H9 (cell line): ENCODE data around the gene ORAI3. TPM values are rescaled to one million over a fixed set of nuclear protein-coding genes. Genes with fewer than 3 reads are reported as not detected.
A peak's percentile ranks its signal among the peaks of the same experiment; 100 is the strongest.

Experiments
- DNase-seq: peaks from one replicate; pipeline ENCODE4 v3.0.0-alpha.2; 2017
- H2AFZ ChIP-seq: one replicate; pipeline ENCODE4 v1.6.1; 2013; ENCODE audit warnings: mild to moderate bottlenecking, low read length, control low read depth, moderate library complexity
- H2AK5ac ChIP-seq: 2 replicates; pipeline ENCODE4 v1.6.1; 2013; ENCODE audit warnings: low read length, control low read depth, mixed read lengths; ENCODE audit not compliant: insufficient read length
- H2BK120ac ChIP-seq: one replicate; pipeline ENCODE4 v1.6.1; 2013; ENCODE audit warnings: low read depth, mild to moderate bottlenecking, low read length, control low read depth, inconsistent platforms; ENCODE audit not compliant: poor library complexity, severe bottlenecking
- H2BK12ac ChIP-seq: 2 replicates; pipeline ENCODE4 v1.6.1; 2013; ENCODE audit warnings: low read length, control low read depth, mixed read lengths, low read depth; ENCODE audit not compliant: insufficient read length
- H2BK15ac ChIP-seq: 2 replicates; pipeline ENCODE4 v1.6.1; 2013; ENCODE audit warnings: low read depth, low read length, control low read depth
- H2BK20ac ChIP-seq: one replicate; pipeline ENCODE4 v1.6.1; 2013; ENCODE audit warnings: low read depth, mild to moderate bottlenecking, low read length, control low read depth, inconsistent platforms; ENCODE audit not compliant: poor library complexity, severe bottlenecking
- H2BK5ac ChIP-seq: 2 replicates; pipeline ENCODE4 v1.6.1; 2013; ENCODE audit warnings: low read length, control low read depth, mixed read lengths; ENCODE audit not compliant: insufficient read length
- H3K14ac ChIP-seq: 2 replicates; pipeline ENCODE4 v1.6.1; 2013; ENCODE audit warnings: low read length, control low read depth; ENCODE audit not compliant: insufficient read depth
- H3K18ac ChIP-seq: 2 replicates; pipeline ENCODE4 v1.6.1; 2013; ENCODE audit warnings: low read depth, mild to moderate bottlenecking, mixed read lengths, low read length, control low read depth; ENCODE audit not compliant: insufficient read length
- H3K23ac ChIP-seq: 2 replicates; pipeline ENCODE4 v1.6.1; 2013; ENCODE audit warnings: low read length, control low read depth, mixed read lengths, low read depth; ENCODE audit not compliant: insufficient read length
- H3K23me2 ChIP-seq: 2 replicates; pipeline ENCODE4 v1.6.1; 2013; ENCODE audit warnings: low read depth, mild to moderate bottlenecking, mixed read lengths, low read length, control low read depth; ENCODE audit not compliant: insufficient read length, poor library complexity, severe bottlenecking
- H3K27ac ChIP-seq: 2 replicates; pipeline ENCODE4 v1.5.1; 2013; ENCODE audit warnings: low read length, control low read depth, mixed read lengths, low read depth; ENCODE audit not compliant: insufficient read length
- H3K27me3 ChIP-seq: 2 replicates; pipeline ENCODE4 v1.6.1; 2013; ENCODE audit warnings: low read length, control low read depth, inconsistent platforms; ENCODE audit not compliant: insufficient read depth
- H3K4ac ChIP-seq: 2 replicates; pipeline ENCODE4 v1.6.1; 2013; ENCODE audit warnings: low read depth, mild to moderate bottlenecking, control low read depth, inconsistent platforms, low read length, moderate library complexity
- H3K4me1 ChIP-seq: 2 replicates; pipeline ENCODE4 v1.6.1; 2013; ENCODE audit warnings: low read length, control low read depth, inconsistent platforms; ENCODE audit not compliant: insufficient read depth
- H3K4me2 ChIP-seq: 2 replicates; pipeline ENCODE4 v1.6.1; 2013; ENCODE audit warnings: low read length, control low read depth, mixed read lengths; ENCODE audit not compliant: insufficient read length, insufficient read depth
- H3K56ac ChIP-seq: 2 replicates; pipeline ENCODE4 v1.6.1; 2013; ENCODE audit warnings: low read depth, mild to moderate bottlenecking, mixed read lengths, low read length, control low read depth; ENCODE audit not compliant: insufficient read length
- H3K79me1 ChIP-seq: 2 replicates; pipeline ENCODE4 v1.6.1; 2013; ENCODE audit warnings: low read depth, mild to moderate bottlenecking, moderate library complexity, low read length, control low read depth, inconsistent platforms; ENCODE audit not compliant: insufficient read depth, poor library complexity, severe bottlenecking
- H3K79me2 ChIP-seq: 2 replicates; pipeline ENCODE4 v1.6.1; 2013; ENCODE audit warnings: low read length, control low read depth, inconsistent platforms; ENCODE audit not compliant: insufficient read depth
- H3K9ac ChIP-seq: 2 replicates; pipeline ENCODE4 v1.6.1; 2013; ENCODE audit warnings: low read length, control low read depth, mixed read lengths; ENCODE audit not compliant: insufficient read length; ENCODE audit errors: extremely low read depth
- H3K9me3 ChIP-seq: one replicate; pipeline ENCODE4 v1.6.1; 2013; ENCODE audit warnings: low read depth, low read length, inconsistent platforms; ENCODE audit not compliant: control insufficient read depth
- H3T11ph ChIP-seq: one replicate; pipeline ENCODE4 v1.6.1; 2013; ENCODE audit warnings: mild to moderate bottlenecking, low read length, control low read depth, inconsistent platforms
- H4K20me1 ChIP-seq: one replicate; pipeline ENCODE4 v1.6.1; 2013; ENCODE audit not compliant: control insufficient read depth, insufficient read length, insufficient read depth
- H4K5ac ChIP-seq: 2 replicates; pipeline ENCODE4 v1.6.1; 2013; ENCODE audit warnings: low read depth, mild to moderate bottlenecking, mixed read lengths, low read length, control low read depth; ENCODE audit not compliant: insufficient read length
- H4K8ac ChIP-seq: replicated peaks from 2 replicates; pipeline ENCODE4 v1.6.1; 2013; ENCODE audit warnings: low read length, control low read depth, mixed read lengths, low read depth; ENCODE audit not compliant: insufficient read length
- H4K91ac ChIP-seq: 2 replicates; pipeline ENCODE4 v1.6.1; 2013; ENCODE audit warnings: low read depth, mild to moderate bottlenecking, moderate library complexity, mixed read lengths, low read length, control low read depth; ENCODE audit not compliant: insufficient read length
- H3K27ac Mint-ChIP-seq, 3 experiments: 2 replicates in 2 of 3; 3 replicates in 1 of 3; pipeline ENCODE4 v1.8.0; 2020 to 2021; ENCODE audit warnings: mixed read lengths in 3 of 3, mild to moderate bottlenecking in 1 of 3, moderate library complexity in 1 of 3
- H3K27me3 Mint-ChIP-seq: 2 replicates; pipeline ENCODE4 v1.8.0; 2021; ENCODE audit warnings: low read depth, mild to moderate bottlenecking, moderate library complexity, mixed read lengths
- H3K36me3 Mint-ChIP-seq, 3 experiments: 2 replicates in 2 of 3; 3 replicates in 1 of 3; pipeline ENCODE4 v1.8.0; 2020 to 2021; ENCODE audit warnings: low read depth in 3 of 3, mixed read lengths in 3 of 3; ENCODE audit not compliant: insufficient read depth in 1 of 3
- H3K4me1 Mint-ChIP-seq, 2 experiments: 2 replicates each; pipeline ENCODE4 v1.8.0; 2020; ENCODE audit warnings: mixed read lengths in 2 of 2
- H3K4me3 Mint-ChIP-seq, 2 experiments: 2 replicates in 1 of 2; 3 replicates in 1 of 2; pipeline ENCODE4 v1.8.0; 2020 to 2021; ENCODE audit warnings: mild to moderate bottlenecking in 2 of 2, mixed read lengths in 2 of 2, moderate library complexity in 1 of 2
- H3K9me3 Mint-ChIP-seq, 2 experiments: 2 replicates in 1 of 2; 3 replicates in 1 of 2; pipeline ENCODE4 v1.8.0; 2020; ENCODE audit warnings: mild to moderate bottlenecking in 2 of 2, mixed read lengths in 2 of 2, moderate library complexity in 1 of 2
- CTCF ChIP-seq: fragments of 200-600 bp; sonication (generic); conservative IDR thresholded peaks from 3 replicates; pipeline ENCODE4 v1.8.0; 2021; ENCODE audit warnings: antibody characterized with exemption, mild to moderate bottlenecking
- WGBS: extraction: QIAGEN DNeasy Blood & Tissue Kit; methylation state at CpG from one replicate; pipeline ENCODE4 v1.1.7; 2013; ENCODE audit warnings: missing lambda C conversion rate, low lambda C conversion rate, mixed read lengths; ENCODE audit not compliant: insufficient read length; ENCODE audit errors: extremely low coverage; 5-methylcytosine and 5-hydroxymethylcytosine counted together
- total RNA-seq: library from RNA; stranded (reverse); gene quantifications from 2 replicates; pipeline ENCODE4 v1.2.1, GENCODE V29; 2021

The ORAI3 gene
- total RNA-seq, 1 experiment from 2014 or later: 6.9 TPM

- no peaks in the 10 kb centered on the region for H3K4me1 ChIP-seq
- peaks cover 0 to 8% (median 0%) of the 10 kb centered on the region in 3 experiments; a peak in 2 of 7 replicates for H3K36me3 Mint-ChIP-seq
- H2BK15ac ChIP-seq: no peak overlapping the region
- H3K9me3 Mint-ChIP-seq: no peaks in the 10 kb centered on the region
- no CpG with 5 or more reads among the region's 1 CpG for WGBS
- H3K4me2 ChIP-seq: no peak overlapping the region
- H3K9ac ChIP-seq: no peak overlapping the region
- H3K27me3 Mint-ChIP-seq: peaks cover 4% of the 10 kb centered on the region; the same call in 1 of the 2 replicates
- no peak overlapping the region for H3K56ac ChIP-seq
- DNase-seq: no peak
- no peak overlapping the region for H3K18ac ChIP-seq
- H2BK5ac ChIP-seq: no peak overlapping the region
- H3K79me2 ChIP-seq: no peaks in the 10 kb centered on the region
- no peaks in the 10 kb centered on the region for H3K27me3 ChIP-seq
- no peak overlapping the region for H2BK20ac ChIP-seq
- no peak overlapping the region for H2BK12ac ChIP-seq
- peaks cover 11% of the 10 kb centered on the region for H3K23me2 ChIP-seq
- H3K9me3 ChIP-seq: no peaks in the 10 kb centered on the region
- H2BK120ac ChIP-seq: no peak overlapping the region
- H2AFZ ChIP-seq: no peak overlapping the region
- peaks cover 26 to 28% of the 10 kb centered on the region in 2 experiments for H3K4me1 Mint-ChIP-seq
- no peak overlapping the region for H3K27ac Mint-ChIP-seq
- no peak overlapping the region for H4K91ac ChIP-seq
- H3K14ac ChIP-seq: no peak overlapping the region
- H2AK5ac ChIP-seq: no peak overlapping the region
- no peaks in the 10 kb centered on the region for H3K79me1 ChIP-seq
- no peak overlapping the region for H3K4ac ChIP-seq
- no peaks in the 10 kb centered on the region for H4K20me1 ChIP-seq
- H4K8ac ChIP-seq: no peak overlapping the region
- H3K23ac ChIP-seq: no peak overlapping the region
- no peak overlapping the region for H3T11ph ChIP-seq
- peak overlapping the region in 1 of 2 experiments; percentile 42; a peak in 1 of 5 replicates for H3K4me3 Mint-ChIP-seq
- no peak overlapping the region for H3K27ac ChIP-seq
- no peak for TF ChIP-seq CTCF
- H4K5ac ChIP-seq: no peak overlapping the region
Measured at GRCh38 chr16:30951193-30951592, 2.3 kb downstream of the ORAI3 start.
